ENCODE results near the gene EIPR1. TPM values are rescaled to one million over a fixed set of nuclear protein-coding genes. Genes with fewer than 3 reads are reported as not detected.

EIPR1 gene
- total RNA-seq, 1 experiment from 2014 or later: 33.7 TPM

DNA sequence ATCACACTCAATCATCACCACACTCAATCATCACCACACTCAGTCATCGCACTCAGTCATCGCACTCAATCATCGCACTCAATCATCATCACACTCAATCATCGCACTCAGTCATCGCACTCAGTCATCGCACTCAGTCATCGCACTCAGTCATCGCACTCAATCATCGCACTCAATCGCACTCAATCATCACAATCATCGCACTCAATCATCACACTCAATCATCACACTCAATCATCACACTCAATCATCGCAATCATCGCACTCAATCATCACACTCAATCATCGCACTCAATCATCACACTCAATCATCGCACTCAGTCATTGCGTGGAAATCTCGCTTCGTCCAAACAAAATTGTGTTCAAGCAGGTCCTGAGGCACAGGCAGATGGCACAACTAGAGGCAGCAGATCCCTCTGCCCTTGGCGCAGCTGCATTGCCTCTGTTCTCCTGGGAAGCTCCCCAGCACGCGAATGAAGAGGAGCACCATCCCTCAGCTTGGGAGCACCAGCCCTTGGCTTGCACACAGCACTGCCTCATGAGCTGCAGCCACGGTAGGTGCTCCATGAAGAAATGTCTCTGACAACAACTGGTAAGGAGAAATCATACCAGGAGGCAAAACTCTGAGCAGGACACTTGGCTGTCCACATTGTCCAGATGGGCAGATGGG is 108.1 kb downstream of the EIPR1 start:
- no peak for DNase-seq (ENCODE audit: low spot score)

DNA sequence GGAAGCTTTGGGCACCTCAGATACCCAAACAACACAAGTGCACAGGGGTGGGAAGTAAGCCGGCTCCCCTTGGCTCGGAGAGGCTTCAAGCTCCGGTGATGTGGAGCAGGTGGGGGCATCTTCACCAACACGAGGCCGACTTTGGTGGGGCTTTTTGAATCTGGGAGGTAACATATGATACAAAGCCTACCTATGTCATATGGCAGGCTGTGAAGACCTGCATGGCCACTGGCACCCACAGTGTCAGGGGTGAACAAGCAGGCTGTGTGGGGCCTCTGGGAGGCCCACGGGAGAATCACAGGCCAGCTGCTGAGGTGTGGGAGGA is 109.0 kb downstream of the EIPR1 start:
- no peak for DNase-seq (ENCODE audit: low spot score)

DNA sequence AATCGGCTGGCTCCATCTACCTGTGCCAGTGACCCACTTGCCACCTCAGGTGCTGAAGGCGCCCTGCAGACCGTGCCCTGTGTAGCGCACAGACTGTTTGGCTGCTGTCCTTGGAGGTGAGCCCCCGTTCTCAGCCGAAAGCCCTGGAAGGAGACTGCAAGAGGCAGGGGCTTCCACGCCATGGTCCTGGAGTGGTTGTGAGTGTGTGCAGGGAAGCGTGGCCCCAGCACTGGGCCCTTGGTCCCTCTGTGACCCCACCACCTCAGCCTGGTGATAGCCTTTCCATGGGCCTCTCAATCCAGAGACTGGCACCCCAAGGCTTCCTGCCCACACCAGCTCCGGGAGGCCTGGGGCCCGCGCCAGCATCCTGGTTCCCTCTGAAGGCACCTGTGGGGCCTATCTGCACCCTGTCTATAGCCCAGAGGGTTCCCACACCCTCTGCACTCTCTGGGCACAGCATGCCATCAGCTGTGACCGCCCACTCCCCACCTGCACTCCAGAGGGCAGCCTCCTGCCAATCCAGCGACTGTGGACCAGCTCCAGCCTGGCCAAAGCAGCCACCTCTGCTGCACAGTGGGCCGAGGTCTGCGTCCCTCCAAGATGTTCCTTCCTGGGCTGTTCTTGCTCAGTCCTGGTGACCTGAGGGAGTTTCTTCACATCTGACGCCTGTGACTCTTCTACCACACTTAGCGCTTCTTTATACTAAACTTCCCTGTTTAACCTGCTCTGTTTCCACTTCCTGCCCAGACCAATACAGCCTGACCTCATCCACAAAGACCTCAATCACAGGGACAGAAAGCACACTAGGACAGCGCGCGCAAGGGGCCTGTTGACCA is 109.5 kb downstream of the EIPR1 start:
- no peak for DNase-seq (ENCODE audit: low spot score)

DNA sequence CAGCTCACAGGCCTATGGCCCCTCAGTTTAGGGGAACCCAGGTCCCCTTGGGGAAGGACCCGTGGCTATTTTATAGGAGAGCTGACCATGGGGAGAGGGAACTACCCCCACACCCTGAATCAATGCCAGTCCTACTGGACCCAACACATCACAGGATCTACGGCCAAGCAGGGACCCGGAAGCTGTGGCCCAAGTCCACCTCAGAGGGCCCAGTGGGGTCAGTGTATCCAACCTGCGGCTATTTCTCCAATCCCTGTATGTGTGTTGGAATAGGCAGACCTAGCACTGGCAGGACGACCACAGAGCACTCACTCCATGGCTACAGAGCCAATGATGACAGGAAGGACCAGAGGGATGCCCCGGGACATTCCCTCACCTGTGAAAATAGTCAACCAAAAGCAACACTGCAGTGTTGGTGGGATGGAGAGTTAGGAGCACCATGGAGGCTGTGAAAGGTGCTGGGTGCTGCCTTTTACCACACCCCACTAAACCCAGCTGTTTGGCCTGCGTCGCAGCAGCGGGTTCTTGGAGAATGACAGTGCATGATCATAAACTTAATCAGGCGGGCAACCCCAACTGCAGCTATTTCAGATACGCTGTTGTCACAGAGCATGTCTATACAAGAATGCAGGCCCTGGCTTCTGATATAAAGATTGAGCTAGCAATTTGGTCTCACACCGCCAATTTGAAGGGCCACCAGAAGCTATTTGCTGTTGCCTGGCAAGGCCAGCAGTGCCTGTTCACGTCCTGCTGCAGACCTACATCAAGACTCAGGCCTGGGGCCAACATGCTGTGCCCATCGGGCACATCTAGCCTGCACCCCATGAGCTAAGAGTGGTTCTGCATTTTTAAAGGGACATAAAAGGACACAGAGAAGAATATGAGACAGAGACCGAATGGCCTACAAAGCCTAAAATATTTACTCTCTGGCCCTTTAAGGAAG is 110.4 kb downstream of the EIPR1 start:
- DNase-seq (ENCODE audit: low spot score): no peak

DNA sequence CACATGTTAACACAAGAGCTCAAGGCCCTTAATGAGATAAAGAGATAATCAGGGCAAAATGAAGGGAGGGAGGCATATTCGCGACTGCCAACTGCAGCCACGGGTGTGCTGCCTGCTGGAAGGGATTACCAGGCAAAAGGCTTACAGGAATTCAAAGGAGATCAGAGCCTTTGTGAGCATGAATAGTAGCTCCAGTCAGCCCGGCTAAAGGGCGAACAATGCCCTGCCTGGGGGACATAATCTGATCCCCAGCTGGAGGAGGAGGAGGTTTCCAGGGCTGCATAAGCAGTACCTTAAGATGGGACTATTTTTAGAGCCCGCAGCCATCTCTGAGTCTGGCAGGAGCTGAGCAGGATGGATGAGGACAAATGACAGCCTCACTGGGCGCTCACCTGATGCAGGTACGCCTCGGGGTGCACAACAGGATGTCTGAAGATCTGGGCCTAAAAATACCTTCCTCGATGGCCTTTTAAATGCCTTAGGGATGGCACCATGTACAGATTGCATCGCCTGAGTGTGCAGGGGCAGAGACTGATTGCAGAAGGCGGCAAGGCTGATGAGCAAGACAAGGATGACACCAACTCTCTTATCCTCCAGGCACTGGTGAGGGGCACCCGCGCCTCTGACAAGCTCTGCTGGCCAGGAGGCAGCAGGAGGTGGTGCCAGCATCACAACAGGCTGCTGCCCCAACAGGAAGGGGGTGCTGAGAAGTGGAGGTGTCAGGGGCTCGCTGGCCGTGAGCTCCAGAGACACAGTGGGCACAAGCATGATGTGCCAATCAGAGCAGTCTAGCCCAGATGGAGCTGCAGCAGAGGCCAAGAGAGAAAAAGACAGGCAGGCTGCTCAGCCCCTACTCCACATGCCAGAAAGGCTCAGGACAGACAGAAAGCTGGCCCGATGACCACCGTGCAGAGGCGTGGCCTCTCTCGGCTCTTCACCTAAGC is 111.4 kb downstream of the EIPR1 start:
- DNase-seq (ENCODE audit: low spot score): no peak

DNA sequence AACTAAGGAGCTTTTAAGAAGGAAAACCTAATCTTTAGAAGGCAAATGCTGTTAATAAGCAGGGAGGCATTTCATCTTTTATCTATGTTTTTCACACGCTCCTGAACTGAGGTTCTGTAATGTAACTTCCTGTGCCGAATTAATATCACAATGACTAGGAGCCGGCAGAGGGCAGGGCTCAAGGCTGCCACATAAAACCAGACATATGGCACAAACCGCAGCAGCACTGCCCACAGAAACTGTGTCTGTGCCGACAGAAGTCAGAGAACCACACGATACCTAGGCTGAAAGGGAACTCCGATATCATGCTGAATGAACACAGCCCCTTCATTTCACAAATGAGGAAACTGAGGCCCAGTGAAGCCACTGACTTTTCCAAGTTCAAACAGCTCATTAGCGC is 112.1 kb downstream of the EIPR1 start:
- no peak for DNase-seq (ENCODE audit: low spot score)

DNA sequence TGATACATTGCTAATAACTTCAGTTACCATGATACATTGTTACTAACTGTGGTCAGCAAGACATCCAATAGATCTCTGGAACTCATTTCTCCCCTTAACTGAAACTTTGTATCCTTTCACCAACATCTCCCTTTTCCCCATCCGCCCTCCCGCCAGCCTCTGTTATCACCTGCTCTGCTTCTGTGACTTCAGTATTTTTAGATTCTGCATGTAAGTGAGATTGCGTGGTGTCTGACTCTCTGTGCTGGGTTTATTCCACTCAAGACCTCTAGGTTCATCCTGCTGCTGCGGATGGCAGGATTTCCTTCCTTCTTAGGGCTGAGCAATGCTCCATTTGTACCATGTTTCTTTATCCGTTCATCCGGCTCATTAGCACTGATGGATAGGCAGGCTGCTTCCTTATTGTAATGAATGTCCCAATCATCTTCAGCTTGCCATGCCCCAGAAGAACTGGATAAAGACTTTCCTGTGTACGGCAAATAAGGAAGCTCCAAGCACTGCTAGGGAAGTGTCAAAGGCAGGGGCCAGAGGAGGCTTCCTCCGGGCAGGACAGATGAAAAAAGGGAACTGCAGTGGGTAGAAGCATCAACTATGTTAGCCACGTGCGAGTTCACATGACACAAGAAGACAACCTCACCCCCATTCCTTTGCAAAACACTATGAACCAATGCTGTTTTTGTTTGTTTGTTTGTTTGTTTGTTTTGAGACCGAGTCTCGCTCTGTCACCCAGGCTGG is 113.4 kb downstream of the EIPR1 start:
- DNase-seq (ENCODE audit: low spot score): no peak

DNA sequence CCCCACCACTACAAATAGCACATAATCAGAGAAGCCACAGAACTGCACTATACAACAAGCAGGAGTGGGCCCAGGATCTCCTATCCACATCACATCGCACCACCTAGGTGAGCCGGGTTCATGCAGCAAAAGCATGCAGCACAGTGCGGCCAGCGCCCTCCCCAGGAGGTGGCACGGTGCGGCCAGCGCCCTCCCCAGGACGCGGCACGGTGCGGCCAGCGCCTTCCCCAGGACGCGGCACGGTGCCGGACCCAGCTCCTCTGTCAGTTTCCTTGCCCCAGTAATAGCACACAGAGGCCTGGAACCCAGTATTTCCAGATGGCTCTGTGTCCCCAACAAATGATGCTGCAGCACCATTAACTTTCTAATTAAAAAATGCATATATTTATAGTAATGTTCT is 114.1 kb downstream of the EIPR1 start:
- no peak for DNase-seq (ENCODE audit: low spot score)

DNA sequence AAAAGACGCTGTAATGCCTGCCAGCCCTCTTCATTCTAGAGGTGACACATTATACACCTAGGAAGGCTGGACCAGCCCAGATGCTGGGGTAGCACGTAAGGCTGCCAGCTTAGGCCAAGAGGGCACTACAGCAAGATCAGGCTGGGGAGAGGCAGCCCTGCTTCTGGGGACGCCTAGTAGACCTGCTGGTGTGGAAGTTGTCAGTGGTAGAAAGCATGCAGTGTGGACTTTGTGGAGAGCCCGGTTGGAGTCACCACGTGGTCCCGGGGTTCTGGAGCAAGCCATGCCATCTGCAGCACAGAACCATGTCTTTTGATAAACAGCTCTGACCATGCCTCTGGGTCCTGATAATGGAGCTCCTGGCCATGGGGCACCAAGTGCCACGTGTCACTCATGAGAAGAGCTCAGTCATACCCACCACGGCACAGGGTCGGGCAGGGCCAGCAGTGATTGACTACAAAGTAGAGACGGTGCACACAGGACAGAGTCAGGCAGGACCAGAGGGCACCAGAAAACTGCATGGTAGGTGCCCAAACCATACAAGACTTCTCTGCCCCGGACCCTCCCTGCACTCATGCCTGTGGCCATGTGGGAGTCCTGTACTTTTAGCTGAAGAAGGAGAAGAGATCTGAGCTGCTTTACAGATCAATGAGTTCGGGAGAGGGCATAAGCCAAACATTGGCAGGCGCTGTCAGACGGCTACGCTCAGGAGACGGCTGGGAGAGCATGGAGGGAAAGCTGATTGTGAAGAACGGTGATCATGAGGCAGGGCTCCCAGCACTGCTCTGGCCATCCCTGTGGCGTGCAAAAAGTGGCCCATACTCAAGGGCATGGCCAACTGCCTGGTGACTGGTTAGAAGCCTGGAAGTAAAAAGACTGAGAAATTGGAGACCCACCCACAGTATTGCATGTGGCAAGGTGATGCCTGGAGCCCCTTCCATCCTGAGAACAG is 114.9 kb downstream of the EIPR1 start:
- no peak for DNase-seq (ENCODE audit: low spot score)

DNA sequence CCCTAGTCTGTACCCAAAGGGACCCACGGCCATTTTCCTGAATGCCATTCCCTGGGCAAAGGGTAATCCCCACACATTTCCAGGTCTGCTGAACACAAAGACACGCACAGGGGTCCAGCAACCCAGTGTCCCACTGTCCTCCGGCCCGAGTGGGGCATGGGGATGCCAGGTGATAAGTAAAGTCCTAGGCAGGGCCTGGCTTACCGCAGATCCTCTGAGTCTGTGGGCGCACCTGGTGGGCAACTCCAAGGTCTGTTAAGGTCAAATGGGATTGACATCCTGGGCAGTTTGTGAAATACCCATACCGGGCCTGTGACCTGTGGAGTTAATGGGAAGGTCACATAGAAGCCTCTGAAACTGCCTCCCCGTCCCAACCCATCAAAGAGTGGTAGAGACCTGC is 116.1 kb downstream of the EIPR1 start:
- DNase-seq (ENCODE audit: low spot score): no peak

DNA sequence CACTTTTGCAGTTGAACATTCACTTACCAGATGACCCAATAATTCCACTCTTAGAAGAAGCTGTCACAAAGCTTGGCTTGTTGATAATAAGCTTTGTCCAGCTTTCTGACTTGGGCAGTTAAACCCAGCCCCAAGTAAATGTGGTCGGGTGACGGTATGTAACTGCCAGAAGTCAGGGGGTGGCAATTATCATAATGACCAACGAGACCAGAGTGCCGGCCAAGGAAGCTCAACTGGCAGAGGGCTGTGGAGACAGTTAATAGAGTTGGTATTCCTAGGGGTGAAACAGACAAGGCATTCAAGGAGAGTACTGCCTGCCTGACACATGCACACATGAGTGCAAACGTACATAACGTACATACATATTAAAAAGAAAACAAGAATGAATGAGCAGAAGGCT is 116.7 kb downstream of the EIPR1 start:
- DNase-seq (ENCODE audit: low spot score): no peak

DNA sequence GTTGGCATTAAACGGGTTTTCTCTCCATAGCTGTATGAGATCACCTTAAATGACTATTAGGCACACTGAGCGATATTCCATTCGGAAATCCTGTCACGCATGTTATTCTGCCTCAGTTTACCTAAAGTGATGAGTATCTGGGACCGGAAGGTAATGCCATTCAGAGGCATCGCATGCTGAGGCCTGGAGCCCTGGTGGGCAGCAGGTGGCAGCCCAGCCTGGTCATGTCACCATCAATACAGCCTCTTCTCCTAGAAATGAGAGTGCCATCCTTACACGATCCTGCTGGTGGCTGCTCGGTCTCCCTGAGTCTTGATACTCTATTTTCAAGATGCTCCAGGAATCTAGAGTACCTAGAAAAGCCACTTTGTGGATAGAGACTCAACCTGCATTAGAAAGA is 119.8 kb downstream of the EIPR1 start:
- DNase-seq (ENCODE audit: low spot score): no peak

DNA sequence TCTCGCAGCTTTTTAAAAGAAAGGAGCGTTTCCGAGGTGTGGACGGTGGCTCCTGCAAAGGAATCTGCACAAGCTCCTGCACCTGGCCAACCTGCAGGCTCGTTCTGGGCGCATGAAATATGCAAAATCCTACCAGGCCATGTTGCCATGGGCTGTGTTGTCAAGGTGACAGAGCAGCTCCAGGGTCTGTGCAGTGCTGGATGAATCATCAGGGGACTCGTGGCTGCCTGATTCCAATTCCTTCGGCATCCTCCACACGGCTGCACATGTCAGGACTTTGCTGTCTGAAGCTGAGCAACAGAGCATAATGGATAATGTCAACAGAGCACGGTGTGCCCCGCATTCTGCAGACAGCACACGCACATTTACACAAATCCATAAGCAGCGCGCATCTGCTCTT is 120.5 kb downstream of the EIPR1 start:
- DNase-seq (ENCODE audit: low spot score): no peak

DNA sequence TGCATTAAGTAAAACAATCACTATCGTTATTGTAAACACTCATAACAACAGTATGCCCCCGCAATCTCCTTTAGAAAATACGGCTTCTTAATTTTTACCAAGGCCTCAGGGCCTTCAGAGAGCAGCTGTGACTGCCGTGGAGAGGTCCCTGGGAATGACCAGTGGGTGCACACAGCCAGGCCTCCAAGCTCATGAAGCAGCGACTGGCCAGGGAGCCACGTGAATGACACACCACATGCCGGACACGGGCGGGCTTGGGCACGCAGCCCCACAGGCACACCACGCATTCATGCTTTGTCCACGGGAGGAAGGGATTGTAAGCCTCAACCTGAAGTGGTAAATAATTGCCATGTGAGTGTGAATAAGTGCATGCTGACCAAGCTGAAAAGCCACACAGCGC is 121.0 kb downstream of the EIPR1 start:
- no peak for DNase-seq (ENCODE audit: low spot score)

DNA sequence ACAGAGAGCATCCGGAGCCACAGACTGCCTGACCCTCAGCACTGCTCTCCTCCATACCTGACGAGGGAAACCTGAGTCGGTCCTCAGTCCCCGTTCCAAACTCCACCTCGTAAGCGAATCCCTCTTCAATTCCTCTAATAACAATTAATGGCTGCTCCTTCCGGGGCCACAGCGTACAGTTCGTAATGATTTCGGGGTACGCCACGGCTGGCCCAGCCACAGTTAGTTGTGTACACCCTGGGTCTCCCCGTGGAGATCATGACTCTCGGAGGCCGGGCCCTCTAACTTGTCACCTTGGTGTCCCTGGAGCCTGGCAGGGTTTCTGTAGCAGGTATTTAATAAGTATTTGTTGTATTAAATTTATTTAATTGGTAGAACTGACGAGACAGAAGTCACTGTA is 121.5 kb downstream of the EIPR1 start:
- no peak for DNase-seq (ENCODE audit: low spot score)

DNA sequence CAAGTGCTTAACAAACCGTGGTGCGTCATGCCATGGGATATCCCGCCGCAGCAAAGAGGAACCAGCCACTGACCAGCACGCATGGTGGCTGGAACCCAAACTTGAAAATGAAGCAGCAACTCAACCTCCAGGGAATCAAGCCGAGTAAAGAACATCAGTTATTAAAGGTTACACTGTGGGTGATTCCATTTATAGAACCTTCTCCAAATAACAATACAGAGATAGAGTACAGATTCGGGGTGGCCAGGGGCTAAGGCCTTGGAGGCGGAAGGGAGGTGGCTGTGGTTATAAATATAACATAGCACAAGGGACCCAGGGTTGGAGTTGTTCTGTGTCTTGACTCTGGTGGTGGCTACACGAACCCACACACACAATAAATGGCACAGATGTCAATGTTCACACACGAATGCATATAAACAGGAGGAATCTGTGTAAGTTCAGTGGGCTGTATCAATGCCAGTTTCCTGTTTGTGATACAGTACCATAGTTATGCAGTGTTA is 123.1 kb downstream of the EIPR1 start:
- DNase-seq (ENCODE audit: low spot score): no peak

DNA sequence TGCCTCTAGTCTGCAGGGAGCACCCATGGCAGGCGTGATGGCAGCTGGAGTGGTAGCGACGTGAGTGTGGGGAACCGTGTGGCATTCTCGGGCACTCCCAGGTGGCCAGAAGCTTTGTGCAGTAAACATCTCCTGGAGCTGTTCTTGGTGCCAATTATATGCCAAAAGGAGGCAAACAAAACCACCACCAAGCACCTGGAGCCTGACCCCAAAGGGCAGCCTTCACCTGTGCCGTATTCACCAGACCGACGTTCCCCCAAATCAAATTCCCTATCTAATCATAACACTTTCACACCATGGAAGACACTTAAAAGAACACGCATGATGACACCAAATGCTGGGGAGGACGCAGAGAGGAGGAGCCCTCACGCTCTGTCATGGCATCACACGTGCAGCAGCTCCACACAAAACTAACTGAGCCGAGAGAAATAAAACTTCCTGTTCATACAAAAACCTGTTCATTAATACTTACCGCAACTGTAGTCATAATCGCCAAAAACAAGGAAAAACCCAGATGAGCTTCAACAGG is 123.6 kb downstream of the EIPR1 start:
- no peak for DNase-seq (ENCODE audit: low spot score)

DNA sequence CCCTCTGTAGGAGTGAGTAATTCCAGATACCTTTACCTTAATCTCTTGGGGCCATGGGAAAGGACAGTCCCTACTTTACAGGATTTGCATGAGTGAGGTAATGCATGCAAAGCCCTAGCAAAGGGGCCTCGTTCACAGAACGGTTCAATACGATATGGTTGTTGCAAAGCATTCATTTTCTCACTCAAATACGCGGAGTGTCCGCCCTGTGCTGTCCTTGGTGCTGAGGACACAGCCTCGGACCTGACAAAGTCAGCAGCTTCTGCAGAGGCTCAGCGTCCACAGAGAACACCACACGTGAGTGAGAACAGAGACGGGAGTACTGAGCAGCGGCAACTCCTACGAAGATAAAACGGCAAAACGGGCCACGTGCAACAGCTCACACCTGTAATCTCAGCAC is 125.7 kb downstream of the EIPR1 start:
- no peak for DNase-seq (ENCODE audit: low spot score)

DNA sequence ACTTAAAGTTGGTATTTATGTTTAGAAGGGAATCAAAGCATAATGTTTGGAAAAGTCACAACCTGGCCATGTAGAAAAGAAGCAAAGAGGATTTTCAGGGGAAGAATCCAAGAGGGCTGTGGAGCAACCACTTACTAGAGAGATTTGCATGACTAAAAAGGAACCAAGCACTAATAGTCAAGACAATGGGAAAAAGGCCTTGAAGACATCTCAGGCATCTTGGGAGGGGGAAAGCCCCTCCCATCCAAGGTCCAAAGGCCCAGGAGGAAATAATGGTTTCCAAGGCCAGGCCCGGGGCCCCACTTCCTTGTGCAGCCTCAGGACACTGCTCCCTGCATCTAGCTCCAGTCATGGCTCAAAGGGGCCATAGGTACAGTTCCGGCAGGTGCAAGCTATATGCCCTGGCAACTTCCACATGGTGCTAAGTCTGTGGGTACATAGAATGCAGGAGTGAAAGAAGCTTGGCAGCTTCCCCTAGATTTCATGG is 128.1 kb downstream of the EIPR1 start:
- DNase-seq (ENCODE audit: low spot score): no peak
